GM19023 (cell line): ENCODE measurements around the gene NKAIN2.

ENCODE experiments used
- ATAC-seq: cut with Tn5 transposase; IDR thresholded peaks from one replicate; pipeline ENCODE4 v1.9.1; 2021; ENCODE audit warnings: mild to moderate bottlenecking, moderate library complexity; ENCODE audit not compliant: unreplicated experiment

NKAIN2 gene

GRCh38 chr6:124869416-124869815, 1065.8 kb downstream of the NKAIN2 start:
- ATAC-seq, result no peak

DNA sequence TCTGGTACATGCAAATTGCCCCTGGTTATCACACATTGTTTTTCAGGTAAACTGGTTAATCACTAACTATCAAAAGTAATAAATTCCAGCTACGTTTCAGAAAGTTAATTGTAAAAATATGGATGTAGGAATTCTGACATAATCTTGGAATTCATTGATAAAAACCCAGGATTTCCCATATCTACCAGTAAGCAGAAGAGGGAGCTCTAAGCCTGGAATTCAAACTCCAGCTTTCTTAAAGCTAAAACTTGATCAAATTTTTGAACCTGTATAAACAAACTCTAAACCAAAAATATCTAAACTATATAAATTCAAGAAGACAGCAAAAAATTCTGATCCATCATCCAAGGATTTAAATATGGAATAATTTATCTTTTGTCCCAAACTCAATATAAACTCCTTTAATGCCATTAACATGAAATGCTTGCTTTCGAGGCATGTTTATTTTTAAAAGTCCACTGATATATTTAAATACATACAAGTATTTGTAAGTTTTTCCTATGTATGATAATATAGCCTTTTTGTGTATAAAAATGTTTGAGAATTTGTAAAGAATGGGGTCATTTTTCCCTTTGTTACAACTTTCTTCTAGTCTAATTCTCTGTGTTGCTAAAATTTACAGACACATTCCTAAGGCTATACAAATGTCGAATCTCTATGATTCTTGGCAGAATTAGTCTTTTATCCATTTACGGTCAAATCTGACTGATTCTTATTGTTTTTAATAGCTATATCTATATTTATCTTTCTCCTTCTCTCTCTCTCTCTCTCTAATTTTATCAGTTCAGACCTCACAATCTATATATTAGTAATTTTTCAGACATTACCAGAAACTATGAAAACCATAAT, 1067.2 kb downstream of the NKAIN2 start:
- no peak for ATAC-seq

DNA sequence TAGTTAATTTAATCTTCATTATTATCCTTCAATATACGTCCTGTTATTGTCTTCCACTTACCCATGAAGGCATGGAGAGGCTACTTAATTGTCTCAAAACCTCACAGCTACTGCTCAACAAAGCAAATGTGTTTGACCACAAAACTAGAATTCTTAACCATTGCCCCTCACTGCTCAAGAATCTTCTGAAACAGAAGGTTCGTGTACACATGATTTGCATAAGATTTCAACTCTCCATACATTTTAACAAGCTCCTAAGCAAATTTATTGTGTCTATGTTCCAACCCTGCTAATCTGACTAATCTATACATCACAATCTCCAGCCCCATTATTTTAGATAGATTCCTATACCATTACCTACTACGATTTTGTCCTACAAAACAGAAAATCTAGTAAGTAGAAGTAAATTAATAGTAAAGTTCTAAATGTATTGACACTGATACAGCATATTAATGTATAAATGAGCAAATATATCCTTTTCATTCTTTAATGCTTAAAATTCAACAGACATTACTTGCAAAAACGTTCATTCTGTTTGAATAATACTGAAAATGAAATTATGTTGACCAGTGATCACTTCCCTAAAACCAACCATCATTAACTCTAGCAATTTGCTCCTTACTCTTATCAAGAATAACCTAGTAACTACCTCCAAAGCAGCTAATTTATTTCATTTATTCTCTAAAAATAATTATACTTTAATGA, 1068.8 kb downstream of the NKAIN2 start:
- ATAC-seq, result peak; percentile 69

DNA sequence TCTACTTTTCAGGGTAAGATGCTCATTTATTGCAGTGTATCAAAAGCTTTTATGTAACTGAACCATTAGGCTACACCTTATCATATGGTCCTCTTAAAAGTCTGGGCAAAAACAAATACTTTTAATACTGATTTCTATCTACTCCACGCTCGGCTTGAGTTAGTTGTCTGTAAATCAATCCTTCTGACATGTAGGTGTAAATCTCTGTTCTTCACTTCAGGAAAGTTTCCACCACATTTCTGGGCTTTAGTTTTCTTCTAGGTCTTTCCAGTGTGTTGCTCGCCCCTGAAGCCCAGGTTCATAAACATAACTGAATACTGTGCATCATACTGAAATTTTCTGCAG, 1069.4 kb downstream of the NKAIN2 start:
- peak; percentile 7 for ATAC-seq
